KMS-11 (cell line): ENCODE data around the gene SPATS2.

ENCODE experiments used
- H2AFZ ChIP-seq: fragments of 200-600 bp; sonication (generic); 2 replicates; pipeline ENCODE4 v1.6.1; 2016; ENCODE audit warnings: antibody characterized with exemption, mixed run types, low read depth
- H3K27ac ChIP-seq: fragments of 200-600 bp; sonication (generic); 2 replicates; pipeline ENCODE4 v1.6.1; 2016; ENCODE audit warnings: mild to moderate bottlenecking, mixed run types
- H3K27me3 ChIP-seq: fragments of 200-600 bp; sonication (generic); 2 replicates; pipeline ENCODE4 v1.6.1; 2017; ENCODE audit warnings: mild to moderate bottlenecking, low read depth, mixed run types, moderate library complexity; ENCODE audit not compliant: insufficient read depth
- H3K36me3 ChIP-seq: fragments of 200-600 bp; sonication (generic); 2 replicates; pipeline ENCODE4 v1.6.1; 2017; ENCODE audit warnings: mild to moderate bottlenecking, mixed run types; ENCODE audit not compliant: insufficient read depth
- H3K4me1 ChIP-seq: fragments of 200-600 bp; sonication (generic); 2 replicates; pipeline ENCODE4 v1.6.1; 2016; ENCODE audit warnings: mild to moderate bottlenecking, low read depth, mixed run types; ENCODE audit not compliant: poor library complexity, severe bottlenecking
- H3K4me2 ChIP-seq: fragments of 200-600 bp; sonication (generic); 2 replicates; pipeline ENCODE4 v1.7.0; 2016; ENCODE audit warnings: mild to moderate bottlenecking, mixed run types
- H3K4me3 ChIP-seq: fragments of 200-600 bp; sonication (generic); IDR thresholded peaks from 2 replicates; pipeline ENCODE4 v1.6.1; 2017; ENCODE audit warnings: low read depth, low read length, mixed read lengths; ENCODE audit not compliant: insufficient read depth
- H3K79me2 ChIP-seq: fragments of 200-600 bp; sonication (generic); 2 replicates; pipeline ENCODE4 v1.6.1; 2016; ENCODE audit warnings: low read depth, mixed run types; ENCODE audit not compliant: insufficient read depth
- H3K9ac ChIP-seq: fragments of 200-600 bp; sonication (generic); 2 replicates; pipeline ENCODE4 v1.6.1; 2016; ENCODE audit warnings: mild to moderate bottlenecking, mixed run types
- H4K20me1 ChIP-seq: fragments of 200-600 bp; sonication (generic); 2 replicates; pipeline ENCODE4 v1.6.1; 2016; ENCODE audit warnings: mild to moderate bottlenecking, mixed run types; ENCODE audit not compliant: insufficient read depth
- TF ChIP-seq, protein P1 (sequence below): fragments of 200-600 bp; sonication (generic); conservative IDR thresholded peaks from 2 replicates; pipeline ENCODE4 v1.6.1; 2017; ENCODE audit warnings: low read depth, mild to moderate bottlenecking, antibody characterized with exemption, low read length, moderate library complexity, mixed read lengths

The SPATS2 gene

DNA sequence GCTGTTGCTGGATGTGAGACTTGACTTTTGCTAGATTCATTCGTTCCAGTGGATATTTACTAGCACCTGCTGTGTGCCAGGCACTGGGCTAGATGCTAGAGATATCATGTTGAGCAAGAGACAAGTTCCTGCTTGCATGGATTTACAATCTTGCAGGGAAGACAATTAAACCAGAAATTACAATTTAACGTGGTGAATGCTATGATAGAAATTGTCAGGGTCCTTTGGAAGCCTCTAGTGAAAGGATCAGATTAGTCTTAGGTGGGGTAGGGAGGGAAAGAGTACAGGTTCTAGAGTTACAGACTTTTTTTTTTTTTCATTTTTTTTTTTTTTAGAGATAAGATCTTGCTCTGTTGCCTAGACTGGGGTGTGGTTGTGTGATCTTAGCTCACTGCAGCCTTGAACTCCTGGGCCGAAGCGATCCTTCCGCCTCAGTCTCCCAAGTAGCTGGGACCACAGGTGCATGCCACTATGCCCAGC lies 36.7 kb downstream of the SPATS2 start:
- H3K36me3 ChIP-seq, result 0 out of 2 replicates have a peak, but pooled peaks cover 2% of the 10 kb centered on the region
- H3K9ac ChIP-seq, result no peak overlapping the region
- H2AFZ ChIP-seq, result no peak overlapping the region
- H3K79me2 ChIP-seq, result peaks cover 53% of the 10 kb centered on the region
- no peaks in the 10 kb centered on the region for H3K27me3 ChIP-seq
- no peaks in the 10 kb centered on the region for H3K4me1 ChIP-seq
- no peak overlapping the region for H3K4me3 ChIP-seq
- H4K20me1 ChIP-seq, result peaks cover 12% of the 10 kb centered on the region
- TF ChIP-seq, protein P1, sequence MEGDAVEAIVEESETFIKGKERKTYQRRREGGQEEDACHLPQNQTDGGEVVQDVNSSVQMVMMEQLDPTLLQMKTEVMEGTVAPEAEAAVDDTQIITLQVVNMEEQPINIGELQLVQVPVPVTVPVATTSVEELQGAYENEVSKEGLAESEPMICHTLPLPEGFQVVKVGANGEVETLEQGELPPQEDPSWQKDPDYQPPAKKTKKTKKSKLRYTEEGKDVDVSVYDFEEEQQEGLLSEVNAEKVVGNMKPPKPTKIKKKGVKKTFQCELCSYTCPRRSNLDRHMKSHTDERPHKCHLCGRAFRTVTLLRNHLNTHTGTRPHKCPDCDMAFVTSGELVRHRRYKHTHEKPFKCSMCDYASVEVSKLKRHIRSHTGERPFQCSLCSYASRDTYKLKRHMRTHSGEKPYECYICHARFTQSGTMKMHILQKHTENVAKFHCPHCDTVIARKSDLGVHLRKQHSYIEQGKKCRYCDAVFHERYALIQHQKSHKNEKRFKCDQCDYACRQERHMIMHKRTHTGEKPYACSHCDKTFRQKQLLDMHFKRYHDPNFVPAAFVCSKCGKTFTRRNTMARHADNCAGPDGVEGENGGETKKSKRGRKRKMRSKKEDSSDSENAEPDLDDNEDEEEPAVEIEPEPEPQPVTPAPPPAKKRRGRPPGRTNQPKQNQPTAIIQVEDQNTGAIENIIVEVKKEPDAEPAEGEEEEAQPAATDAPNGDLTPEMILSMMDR, result no peak
- no peak overlapping the region for H3K4me2 ChIP-seq
- no peak overlapping the region for H3K27ac ChIP-seq

DNA sequence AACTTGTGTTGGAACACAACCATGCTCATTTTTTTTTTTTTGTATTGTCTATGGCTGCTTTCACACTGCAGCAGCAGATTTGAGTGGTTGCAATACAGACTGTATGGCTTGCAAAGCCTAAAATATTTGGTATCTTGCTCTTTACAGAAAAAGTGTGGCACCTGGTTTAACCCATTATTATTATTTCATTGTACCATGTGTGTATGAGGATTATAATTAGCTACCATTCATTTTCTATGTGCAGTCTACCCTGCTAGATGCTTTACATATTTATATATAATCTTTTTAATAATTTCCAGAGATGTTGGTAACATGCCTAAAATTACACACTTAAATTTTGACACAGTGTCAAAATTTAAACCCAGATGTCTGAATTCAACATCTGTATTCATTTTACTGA lies 37.7 kb downstream of the SPATS2 start:
- Histone ChIP-seq H3K36me3 (0 out of 2 replicates have a peak, but pooled peaks cover 3% of the 10 kb centered on the region), H4K20me1 (peaks cover 13% of the 10 kb centered on the region), H3K27ac (no peak overlapping the region), H3K27me3 (no peaks in the 10 kb centered on the region), H3K4me1 (no peaks in the 10 kb centered on the region), H3K79me2 (peaks cover 53% of the 10 kb centered on the region), H3K4me2 (no peak overlapping the region), H3K9ac (no peak overlapping the region), H3K4me3 (no peak overlapping the region), H2AFZ (no peak overlapping the region)
- TF ChIP-seq, protein P1, result no peak

DNA sequence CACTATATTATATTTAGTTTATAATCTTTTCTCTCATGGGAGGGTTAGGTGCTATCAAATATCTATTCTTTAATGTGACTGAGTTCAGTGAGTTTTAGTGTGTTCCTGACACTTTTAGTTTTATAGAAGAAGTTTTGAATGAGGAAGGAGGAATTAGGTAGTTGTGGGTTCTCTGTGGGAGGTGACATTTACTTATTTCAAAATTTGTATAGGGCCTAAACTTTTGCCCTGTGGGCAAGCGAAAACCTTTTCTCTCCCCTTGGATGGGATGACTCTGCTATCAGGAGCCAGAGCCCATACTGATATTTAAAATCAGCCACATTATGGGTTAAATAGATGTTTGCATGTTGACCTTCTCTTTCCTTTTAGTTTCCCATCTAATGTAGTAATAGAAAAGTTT lies 43.6 kb downstream of the SPATS2 start:
- H3K4me2 ChIP-seq, result no peak overlapping the region
- H3K4me3 ChIP-seq, result no peak overlapping the region
- peaks cover 4% of the 10 kb centered on the region; the same call in 1 of the 2 replicates for H4K20me1 ChIP-seq
- H3K27me3 ChIP-seq, result no peaks in the 10 kb centered on the region
- H3K79me2 ChIP-seq, result peaks cover 46% of the 10 kb centered on the region; the same call in 1 of the 2 replicates
- no peaks in the 10 kb centered on the region for H3K4me1 ChIP-seq
- TF ChIP-seq, protein P1, result no peak
- no peak overlapping the region for H3K9ac ChIP-seq
- no peak overlapping the region for H2AFZ ChIP-seq
- H3K36me3 ChIP-seq, result 0 out of 2 replicates have a peak, but pooled peaks cover 3% of the 10 kb centered on the region
- H3K27ac ChIP-seq, result no peak overlapping the region

DNA sequence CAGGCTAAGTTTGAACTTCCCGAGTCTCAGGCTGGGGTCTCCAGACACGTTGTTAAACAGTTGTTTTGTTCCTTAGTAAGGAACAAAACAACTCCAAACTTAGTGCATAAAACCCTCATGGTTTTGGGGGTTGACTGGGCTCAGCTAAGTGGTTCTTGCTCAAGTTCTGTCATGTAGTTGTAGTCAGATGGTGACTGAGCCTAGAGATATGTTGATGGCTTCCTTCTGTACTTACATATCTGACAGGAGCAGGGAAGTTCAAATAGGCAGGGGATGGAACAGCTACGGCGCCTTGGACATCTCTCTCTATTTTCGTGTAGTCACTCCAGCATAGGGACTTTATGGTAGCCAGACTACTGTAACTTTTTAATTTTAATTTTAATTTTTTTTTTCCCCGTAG lies 45.7 kb downstream of the SPATS2 start:
- H3K36me3 ChIP-seq, result 0 out of 2 replicates have a peak, but pooled peaks cover 3% of the 10 kb centered on the region
- H3K27me3 ChIP-seq, result no peaks in the 10 kb centered on the region
- peaks cover 40% of the 10 kb centered on the region; the same call in 1 of the 2 replicates for H3K79me2 ChIP-seq
- no peak overlapping the region for H3K4me3 ChIP-seq
- H2AFZ ChIP-seq, result no peak overlapping the region
- no peaks in the 10 kb centered on the region for H3K4me1 ChIP-seq
- no peak overlapping the region for H3K9ac ChIP-seq
- H4K20me1 ChIP-seq, result peaks cover 4% of the 10 kb centered on the region; the same call in 1 of the 2 replicates
- no peak overlapping the region for H3K27ac ChIP-seq
- H3K4me2 ChIP-seq, result no peak overlapping the region
- TF ChIP-seq, protein P1, result no peak
